Stimulated activated CD8-positive, alpha-beta memory T cell treated with anti-CD3 and anti-CD28 coated beads, Interleukin-12 subunit alpha, Interleukin-12 subunit beta, amount 100 ng/mL, for 1 hour (primary cell): Measurements from ENCODE around the gene HECTD4.
"Not testable (repeated sequence)": the region's sequence is repeated elsewhere in the genome, so short reads cannot be mapped to it uniquely, and the experiment has no call there.

Experiments
- DNase-seq: peaks from one replicate; pipeline ENCODE4 v3.0.0-alpha.2; 2020; ENCODE audit warnings: low read depth

HECTD4 gene

DNA sequence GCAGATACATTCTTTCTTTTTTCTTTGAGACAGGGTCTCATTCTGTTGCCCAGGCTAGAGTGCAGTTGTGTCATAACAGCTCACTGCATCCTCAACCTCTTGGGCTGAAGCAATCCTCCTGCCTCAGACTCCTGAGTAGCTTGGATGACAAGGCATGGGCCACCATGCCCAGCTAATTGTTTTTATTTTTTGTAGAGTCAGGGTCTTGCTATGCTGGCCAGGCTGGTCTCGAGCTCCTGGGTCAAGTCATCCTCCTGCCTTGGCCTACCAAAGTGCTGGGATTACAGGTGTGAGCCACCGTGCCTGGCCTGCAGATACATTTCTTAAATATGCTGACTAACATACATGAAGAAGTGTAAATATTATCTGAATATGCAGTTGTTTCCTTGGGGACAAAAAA is 115.8 kb downstream of the HECTD4 start:
- no peak for DNase-seq

- no peak for DNase-seq
Measured at GRCh38 chr12:112261559-112261958, 120.7 kb downstream of the HECTD4 start.

DNA sequence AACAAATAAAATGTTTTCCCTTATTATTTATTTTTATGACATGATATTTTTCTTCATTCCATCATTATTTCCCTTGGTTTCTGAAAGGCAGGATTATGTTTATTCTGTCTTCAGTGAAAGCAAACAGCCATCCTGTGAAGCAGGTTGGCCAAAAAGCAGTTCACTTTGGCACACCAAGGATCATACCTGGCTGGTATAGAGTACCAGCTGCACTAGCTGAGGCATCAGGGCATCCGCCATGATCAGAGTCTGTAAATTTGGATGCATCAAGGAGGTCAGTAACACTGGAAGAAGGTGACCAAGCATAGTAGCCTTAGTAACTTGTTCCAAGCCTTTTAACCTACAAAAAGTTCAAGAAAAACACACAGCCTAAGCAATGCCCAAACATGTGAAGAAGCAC is 123.3 kb downstream of the HECTD4 start:
- no peak for DNase-seq

GRCh38 chr12:112256780-112257179 is 125.5 kb downstream of the HECTD4 start:
- DNase-seq: no peak

DNA sequence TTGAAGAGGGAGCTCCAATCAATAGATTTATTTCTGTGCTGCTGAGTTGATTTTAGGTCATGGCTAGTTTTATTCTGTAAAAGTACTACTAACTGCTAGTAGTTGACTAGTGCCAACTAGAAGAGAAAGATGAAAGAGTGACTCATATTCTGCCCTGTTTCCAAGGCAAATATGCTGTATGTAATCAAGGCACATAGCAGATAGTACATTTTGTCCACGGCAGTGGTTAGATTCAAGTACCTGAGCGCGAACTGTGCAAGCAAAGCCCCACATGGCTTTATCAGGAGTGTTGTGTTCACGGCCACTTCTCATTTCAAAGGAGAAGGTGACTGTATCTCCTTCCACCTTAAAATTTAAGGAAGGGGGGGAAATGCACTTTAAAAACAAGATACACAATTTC is 130.0 kb downstream of the HECTD4 start:
- no peak for DNase-seq

- not testable (repeated sequence) for DNase-seq
Measured at GRCh38 chr12:112244902-112245301, 137.3 kb downstream of the HECTD4 start.

DNA sequence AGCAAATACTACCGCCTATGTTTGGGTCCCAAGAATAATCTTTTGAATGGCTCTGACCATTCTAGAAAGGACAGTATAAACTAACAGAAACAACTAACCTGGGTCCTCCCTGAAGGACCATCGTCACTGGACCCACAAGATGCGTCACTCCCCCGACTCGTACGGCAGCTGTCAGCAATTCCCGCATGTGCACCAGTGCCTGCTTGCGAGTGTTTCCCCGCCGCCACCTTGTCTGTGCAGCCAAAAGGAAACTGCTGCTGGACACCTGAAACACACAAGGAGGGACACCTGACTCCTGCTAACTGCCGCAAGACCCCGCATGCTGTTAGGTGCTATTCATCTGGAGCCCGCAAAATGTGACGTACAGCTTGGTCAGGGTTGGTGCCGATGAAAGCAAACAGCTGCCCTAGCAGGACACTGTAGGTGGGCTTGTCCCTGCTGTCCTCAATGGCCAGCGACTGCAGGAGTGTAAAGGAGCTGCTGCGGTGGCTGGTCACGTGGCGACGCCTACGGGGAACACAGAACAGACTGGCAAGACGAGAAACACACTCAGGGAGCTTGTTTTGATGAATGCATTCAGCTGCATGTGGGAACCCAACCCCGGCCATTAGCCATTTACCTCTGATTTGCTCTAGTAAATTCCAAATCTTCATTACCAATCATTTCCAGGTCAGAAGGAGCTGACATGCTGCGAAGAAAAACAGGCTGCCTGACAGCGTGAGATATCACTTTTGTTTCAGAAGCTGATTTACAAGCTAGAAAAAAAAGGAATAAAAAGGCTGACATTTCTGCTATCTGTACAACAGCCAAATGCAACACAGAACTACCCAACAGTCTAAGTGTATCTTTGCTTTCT is 138.7 kb downstream of the HECTD4 start:
- no peak for DNase-seq

DNA sequence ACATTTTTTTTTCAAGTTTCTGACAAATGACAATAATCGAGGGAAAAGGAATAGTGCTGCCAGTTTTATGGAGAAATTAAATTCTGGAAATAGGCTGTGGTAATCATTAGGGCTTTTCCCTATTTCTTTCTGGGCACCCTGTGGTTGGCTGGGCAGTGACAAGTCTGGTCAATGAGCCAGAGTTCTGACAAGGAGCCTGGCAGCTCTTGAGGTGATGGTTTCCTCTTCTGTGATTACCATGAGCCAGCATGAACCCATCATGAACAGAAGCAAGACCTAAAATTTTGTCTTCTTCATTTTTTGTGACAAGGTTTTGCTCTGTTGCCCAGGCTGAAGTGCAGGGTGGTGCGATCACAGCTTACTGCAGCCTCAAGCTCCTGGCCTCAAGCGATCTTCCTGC is 141.1 kb downstream of the HECTD4 start:
- no peak for DNase-seq

DNA sequence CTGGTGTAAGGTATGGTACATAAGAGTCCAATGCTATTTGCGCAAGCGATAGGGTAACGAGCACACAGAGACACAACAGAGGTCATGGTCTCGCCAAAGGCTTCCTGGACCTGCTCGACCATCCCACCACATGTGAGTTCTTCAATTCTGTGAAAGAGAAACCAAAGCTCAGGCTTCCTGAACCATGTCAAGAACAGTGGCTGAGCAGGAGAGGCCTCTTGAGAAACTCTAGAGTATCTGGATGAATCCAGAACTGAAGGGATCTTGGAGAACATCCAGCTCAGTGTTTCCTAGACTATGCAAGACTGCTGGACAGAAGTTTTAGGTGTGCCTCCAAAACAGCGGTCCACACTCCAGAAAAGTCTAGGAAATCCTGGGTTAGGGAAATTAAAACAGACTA is 142.3 kb downstream of the HECTD4 start:
- no peak for DNase-seq

- no peak for DNase-seq
Measured at GRCh38 chr12:112239020-112239419, 143.2 kb downstream of the HECTD4 start.

GRCh38 chr12:112238441-112238840 is 143.8 kb downstream of the HECTD4 start:
- no peak for DNase-seq

DNA sequence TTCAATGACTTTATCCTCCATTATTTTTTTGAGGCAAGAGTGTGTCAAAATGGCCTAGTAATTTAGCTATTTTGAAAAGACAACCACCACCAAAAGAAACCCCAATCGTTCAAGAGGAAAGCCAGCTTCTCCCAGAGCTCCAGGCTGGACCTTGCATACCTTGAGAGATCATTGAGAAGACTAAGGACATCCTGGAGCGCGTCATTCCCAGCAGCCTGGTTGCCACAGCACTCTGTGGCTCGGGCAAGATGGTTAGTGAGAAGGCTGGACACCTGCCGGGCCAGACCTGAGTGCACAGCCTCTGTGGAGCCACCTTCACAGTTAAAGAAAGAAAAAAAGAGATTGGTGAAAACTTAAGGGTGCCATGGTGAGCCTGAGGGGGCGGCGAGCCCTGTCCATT is 145.4 kb downstream of the HECTD4 start:
- no peak for DNase-seq

DNA sequence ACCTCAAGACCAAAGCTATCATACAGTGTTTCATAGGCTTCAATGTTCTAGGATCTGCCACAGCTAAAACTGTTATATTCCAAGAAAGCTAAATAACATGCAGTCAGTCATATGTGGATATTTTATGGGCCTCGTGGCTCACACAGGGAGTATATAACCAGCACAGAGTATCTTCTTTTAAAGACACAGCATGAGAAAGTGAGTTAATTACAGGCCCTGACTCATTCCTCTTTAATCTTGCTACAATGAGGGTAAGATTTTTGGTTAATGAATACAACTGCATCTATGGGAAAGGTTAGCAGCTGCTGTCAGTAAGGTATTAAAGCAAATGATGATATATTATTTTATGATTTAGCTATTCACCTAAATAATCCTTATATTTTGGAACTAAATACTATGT is 145.8 kb downstream of the HECTD4 start:
- no peak for DNase-seq

DNA sequence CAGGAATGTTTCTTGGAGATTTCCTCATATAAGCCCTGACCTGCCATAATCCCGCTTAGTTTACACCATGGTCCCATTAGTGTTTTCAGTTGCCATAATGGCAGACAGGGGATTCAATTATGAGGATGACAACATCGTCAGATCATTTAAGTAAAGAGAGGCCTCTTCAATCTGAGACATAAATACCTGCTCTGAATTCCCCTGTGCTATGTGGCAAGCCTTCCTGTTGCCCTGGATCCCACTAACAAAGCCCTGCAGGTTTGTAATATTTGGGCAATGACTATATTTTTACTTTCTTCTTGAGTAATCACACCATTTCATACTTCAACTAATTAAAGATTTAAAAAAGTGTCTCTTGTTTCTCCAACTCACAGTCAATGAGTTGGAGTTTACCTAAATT is 147.9 kb downstream of the HECTD4 start:
- DNase-seq: no peak

- DNase-seq: no peak
Measured at GRCh38 chr12:112233242-112233641, 149.0 kb downstream of the HECTD4 start.

DNA sequence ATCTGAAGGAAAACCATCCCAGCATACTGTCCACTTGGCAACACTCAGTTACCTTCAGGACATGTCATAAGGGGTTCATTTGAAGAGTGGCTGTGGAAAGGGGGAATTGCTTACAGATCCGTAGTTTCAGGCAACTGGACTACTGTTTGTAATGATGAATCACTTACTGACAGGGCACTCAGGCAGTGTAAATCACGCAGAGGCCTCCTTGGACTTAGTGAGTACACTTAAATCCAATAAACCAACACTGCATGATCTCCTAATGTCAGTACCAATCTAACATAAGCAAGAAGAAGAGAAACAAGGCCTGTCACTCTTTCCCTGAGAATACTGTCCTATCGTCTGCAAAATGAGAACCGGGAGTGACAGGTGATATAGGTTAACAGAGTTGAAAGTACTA is 152.1 kb downstream of the HECTD4 start:
- DNase-seq: no peak

DNA sequence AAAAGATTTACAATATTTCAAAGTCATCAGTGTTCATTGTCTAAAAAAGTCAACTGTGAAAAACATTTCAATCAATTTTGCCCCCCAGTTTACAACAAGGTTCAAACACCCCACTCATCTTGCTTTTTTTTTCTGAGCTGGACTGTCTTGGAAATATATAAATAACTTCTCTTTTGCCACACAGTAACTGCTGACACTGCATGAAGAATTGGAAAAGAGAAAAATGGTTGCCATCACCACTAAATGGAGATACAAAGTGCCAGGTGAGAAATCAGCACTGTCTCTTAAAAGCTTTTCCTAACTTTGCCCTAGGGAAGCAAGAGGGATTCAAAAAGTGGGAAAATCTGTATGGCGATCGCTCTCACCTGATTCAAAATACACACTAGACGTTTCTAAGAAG is 155.5 kb downstream of the HECTD4 start:
- no peak for DNase-seq

- not testable (repeated sequence) for DNase-seq
Measured at GRCh38 chr12:112220628-112221027, 161.6 kb downstream of the HECTD4 start.

- DNase-seq: no peak
Measured at GRCh38 chr12:112219195-112219594, 163.0 kb downstream of the HECTD4 start.

DNA sequence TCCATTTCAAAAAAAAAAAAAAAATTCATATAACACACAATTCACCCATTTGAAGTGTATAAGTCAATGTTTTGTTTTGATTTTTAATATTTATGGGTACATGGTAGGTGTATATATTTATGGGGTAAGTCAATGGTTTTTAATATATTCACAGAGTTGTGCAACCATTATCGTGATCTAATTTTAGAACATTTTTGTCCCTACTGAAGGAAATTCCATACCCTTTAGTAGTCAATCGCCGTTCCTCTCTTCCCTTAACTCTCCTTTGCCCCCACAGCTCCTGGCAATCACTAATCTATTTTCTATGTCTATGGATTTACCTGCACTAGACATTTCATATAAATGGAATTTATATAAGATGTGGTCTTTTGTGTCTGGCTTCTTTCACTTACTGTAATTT is 164.1 kb downstream of the HECTD4 start:
- DNase-seq: no peak

DNA sequence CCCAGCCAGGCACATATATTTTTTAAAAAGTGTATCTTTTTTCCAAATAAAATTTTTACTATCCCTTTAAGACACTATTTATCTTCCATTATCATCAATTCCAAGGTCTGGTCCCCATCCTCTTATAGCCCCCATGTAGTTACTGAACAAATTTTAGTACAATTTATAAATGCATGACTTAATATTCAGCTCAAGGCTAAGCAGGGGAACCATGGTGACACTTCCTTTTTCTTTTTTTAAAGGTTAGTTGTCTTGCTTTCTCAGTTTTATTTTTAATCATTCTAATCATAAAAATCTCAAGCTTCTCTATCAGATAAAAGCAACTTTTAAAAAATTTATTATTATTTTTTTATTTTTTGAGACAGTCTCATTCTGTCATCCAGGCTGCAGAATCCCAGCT is 164.6 kb downstream of the HECTD4 start:
- no peak for DNase-seq

DNA sequence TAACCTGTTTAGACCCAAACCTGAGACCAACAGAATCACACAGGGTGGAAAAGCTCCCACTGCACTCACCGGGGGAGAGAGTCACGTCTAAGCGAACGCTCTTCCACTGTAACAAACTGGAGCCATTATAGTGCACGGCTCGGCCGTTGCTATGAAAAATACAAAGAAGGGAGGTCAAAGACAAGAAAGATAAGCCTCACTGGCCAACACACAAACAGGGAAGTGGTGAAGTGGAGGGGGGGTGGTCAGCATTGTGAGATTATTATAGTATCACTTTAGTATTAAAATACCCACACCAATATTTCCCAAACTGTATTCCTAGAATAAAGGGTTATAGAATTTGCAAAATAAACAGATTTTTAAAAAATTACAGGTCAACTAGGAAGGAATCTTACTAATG is 166.0 kb downstream of the HECTD4 start:
- no peak for DNase-seq

- no peak for DNase-seq
Measured at GRCh38 chr12:112214064-112214463, 168.2 kb downstream of the HECTD4 start.

DNA sequence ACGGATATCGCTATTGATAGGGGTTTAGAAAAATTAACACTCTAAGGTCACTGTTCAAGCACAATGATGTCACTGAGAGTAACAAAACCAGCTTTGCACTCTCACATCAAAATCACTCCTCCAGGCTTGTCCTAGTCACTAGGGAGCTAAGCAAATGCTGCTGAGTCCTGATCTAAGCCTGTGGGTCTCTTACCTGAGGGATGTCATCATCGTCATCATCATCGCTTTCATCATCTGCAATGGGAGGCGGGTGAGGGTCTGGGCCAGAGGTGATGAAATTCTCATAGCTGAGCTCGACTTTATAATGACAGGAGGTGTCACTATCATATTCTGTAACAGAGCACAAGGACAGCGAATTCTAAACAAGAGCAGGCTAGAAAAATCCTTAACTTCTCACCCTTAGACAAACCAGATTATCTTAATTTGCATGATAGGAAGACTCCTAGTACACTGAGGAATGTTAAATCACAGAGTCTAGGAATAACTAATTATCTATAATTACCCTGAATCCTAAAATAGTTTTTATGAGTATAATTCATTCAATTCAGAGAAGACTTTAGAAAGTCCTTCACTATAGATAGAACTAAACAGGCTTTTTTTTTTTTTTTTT is 173.8 kb downstream of the HECTD4 start:
- DNase-seq: no peak
